Suprapubic skin (tissue), 3 donors: Measurements from ENCODE around the gene ZNF611.

Experiments used
- POLR2A ChIP-seq, 2 donors: fragments of 450-650 bp; IDR thresholded peaks; one replicate each; pipeline ENCODE4 v1.6.1; 2017; ENCODE audit warnings: antibody characterized with exemption in 2 of 2, mild to moderate bottlenecking in 2 of 2, moderate library complexity in 2 of 2
- TF ChIP-seq, protein P1 (sequence below), 2 donors: fragments of 200-600 bp in 1 of 2; fragments of 450-650 bp in 1 of 2; sonication (generic) in 1 of 2; IDR thresholded peaks; one replicate each; pipeline ENCODE4 v1.5.1; 2016 to 2019; ENCODE audit warnings: antibody characterized with exemption in 2 of 2, mild to moderate bottlenecking in 1 of 2, moderate library complexity in 1 of 2

GRCh38 chr19:52716522-52716921, 18.3 kb downstream of the ZNF611 start:
- TF ChIP-seq, protein P1, sequence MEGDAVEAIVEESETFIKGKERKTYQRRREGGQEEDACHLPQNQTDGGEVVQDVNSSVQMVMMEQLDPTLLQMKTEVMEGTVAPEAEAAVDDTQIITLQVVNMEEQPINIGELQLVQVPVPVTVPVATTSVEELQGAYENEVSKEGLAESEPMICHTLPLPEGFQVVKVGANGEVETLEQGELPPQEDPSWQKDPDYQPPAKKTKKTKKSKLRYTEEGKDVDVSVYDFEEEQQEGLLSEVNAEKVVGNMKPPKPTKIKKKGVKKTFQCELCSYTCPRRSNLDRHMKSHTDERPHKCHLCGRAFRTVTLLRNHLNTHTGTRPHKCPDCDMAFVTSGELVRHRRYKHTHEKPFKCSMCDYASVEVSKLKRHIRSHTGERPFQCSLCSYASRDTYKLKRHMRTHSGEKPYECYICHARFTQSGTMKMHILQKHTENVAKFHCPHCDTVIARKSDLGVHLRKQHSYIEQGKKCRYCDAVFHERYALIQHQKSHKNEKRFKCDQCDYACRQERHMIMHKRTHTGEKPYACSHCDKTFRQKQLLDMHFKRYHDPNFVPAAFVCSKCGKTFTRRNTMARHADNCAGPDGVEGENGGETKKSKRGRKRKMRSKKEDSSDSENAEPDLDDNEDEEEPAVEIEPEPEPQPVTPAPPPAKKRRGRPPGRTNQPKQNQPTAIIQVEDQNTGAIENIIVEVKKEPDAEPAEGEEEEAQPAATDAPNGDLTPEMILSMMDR (IDR thresholded peaks at IDR 0.05): no peak
- no peak for TF ChIP-seq POLR2A (IDR thresholded peaks at IDR 0.05)
